Fibroblast of lung (primary cell): ENCODE data around the gene CHMP4B.

Source experiments
- CTCF ChIP-seq, 2 donors: IDR thresholded peaks in 1 of 2; conservative IDR thresholded peaks in 1 of 2; 1 replicate in 1 of 2; 2 replicates in 1 of 2; pipeline ENCODE4 v1.5.1; 2011 to 2012; ENCODE audit warnings: low read length in 2 of 2, control low read depth in 1 of 2, inconsistent platforms in 1 of 2, low read depth in 1 of 2, mild to moderate bottlenecking in 1 of 2
- EZH2 ChIP-seq: IDR thresholded peaks from 2 replicates; pipeline ENCODE4 v1.5.1; 2012; ENCODE audit warnings: low read length, control low read depth, mild to moderate bottlenecking; ENCODE audit errors: missing control alignments

GRCh38 chr20:33828967-33829560, 17.9 kb downstream of the CHMP4B start:
- TF ChIP-seq CTCF (conservative IDR thresholded peaks at IDR 0.05 in 1 of 2, IDR thresholded peaks at IDR 0.05 in 1 of 2; ENCODE audit: low read depth in 1 of 2, low read length in 2 of 2) (no peak), EZH2 (no peak)
